Esophagus squamous epithelium (tissue), 5 donors: ENCODE data around the gene ANXA5. TPM values are rescaled to one million over a fixed set of nuclear protein-coding genes. Genes with fewer than 3 reads are reported as not detected.

Source experiments
- DNase-seq: peaks from one replicate; lab custom pipeline; 2025; lab: John Stamatoyannopoulos, UW
- H3K27ac ChIP-seq, 4 donors: fragments of 200-600 bp; sonication (generic); one replicate each; pipeline ENCODE4 v1.5.1; 2016 to 2019; ENCODE audit warnings: mild to moderate bottlenecking in 1 of 4
- H3K27me3 ChIP-seq, 4 donors: fragments of 200-600 bp; sonication (generic); 1 replicate in 3 of 4; 2 replicates in 1 of 4; pipeline versions ENCODE4 v1.5.1 to v1.6.0; 2017 to 2021; ENCODE audit warnings: antibody characterized with exemption in 1 of 4
- H3K36me3 ChIP-seq, 3 donors: fragments of 200-600 bp; sonication (generic); one replicate each; pipeline ENCODE4 v1.5.1; 2016 to 2019
- H3K4me1 ChIP-seq, 3 donors: fragments of 200-600 bp; sonication (generic); one replicate each; pipeline ENCODE4 v1.5.1; 2017 to 2019
- H3K4me3 ChIP-seq, 4 donors: fragments of 200-600 bp; sonication (generic); 1 replicate in 3 of 4; 2 replicates in 1 of 4; pipeline ENCODE4 v1.5.1; 2016 to 2019; ENCODE audit warnings: mild to moderate bottlenecking in 2 of 4, moderate library complexity in 1 of 4
- H3K9me3 ChIP-seq, 3 donors: fragments of 200-600 bp; sonication (generic); one replicate each; pipeline ENCODE4 v1.5.1; 2016 to 2019
- POLR2A ChIP-seq, 4 donors: fragments of 450-650 bp; IDR thresholded peaks; one replicate each; pipeline ENCODE4 v1.6.1; 2017; ENCODE audit warnings: antibody characterized with exemption in 4 of 4, mild to moderate bottlenecking in 4 of 4, moderate library complexity in 3 of 4
- WGBS, 2 donors: methylation state at CpG; one replicate each; pipeline ENCODE4 v1.1.5; 2018; 5-methylcytosine and 5-hydroxymethylcytosine counted together
- intact Hi-C: fragments of 100-400 bp; cut with DNase I; formaldehyde crosslinking; loops from one replicate; pipeline ENCODE4 v1.15.0; 2022
- total RNA-seq, 4 donors: library from RNA; depleted of rRNA; stranded (reverse); fragments of >200 nt; gene quantifications; one replicate each; pipeline ENCODE4 v1.1.0, GENCODE V29; 2016
- TF ChIP-seq, protein P1 (sequence below), 6 experiments: fragments of 450-650 bp in 4 of 6; fragments of 200-600 bp in 2 of 6; sonication (generic) in 2 of 6; IDR thresholded peaks; one replicate each; pipeline ENCODE4 v1.5.1; 2016 to 2019; ENCODE audit warnings: antibody characterized with exemption in 6 of 6, mild to moderate bottlenecking in 4 of 6, moderate library complexity in 4 of 6
- donor health status: DM: yes; HTN: yes; CAD: no.

Gene ANXA5
- total RNA-seq = 100 to 1,000 TPM in 2 of 4 donors, 10 to 100 TPM in 2; 50.4 to 153 (median 117) TPM

DNA sequence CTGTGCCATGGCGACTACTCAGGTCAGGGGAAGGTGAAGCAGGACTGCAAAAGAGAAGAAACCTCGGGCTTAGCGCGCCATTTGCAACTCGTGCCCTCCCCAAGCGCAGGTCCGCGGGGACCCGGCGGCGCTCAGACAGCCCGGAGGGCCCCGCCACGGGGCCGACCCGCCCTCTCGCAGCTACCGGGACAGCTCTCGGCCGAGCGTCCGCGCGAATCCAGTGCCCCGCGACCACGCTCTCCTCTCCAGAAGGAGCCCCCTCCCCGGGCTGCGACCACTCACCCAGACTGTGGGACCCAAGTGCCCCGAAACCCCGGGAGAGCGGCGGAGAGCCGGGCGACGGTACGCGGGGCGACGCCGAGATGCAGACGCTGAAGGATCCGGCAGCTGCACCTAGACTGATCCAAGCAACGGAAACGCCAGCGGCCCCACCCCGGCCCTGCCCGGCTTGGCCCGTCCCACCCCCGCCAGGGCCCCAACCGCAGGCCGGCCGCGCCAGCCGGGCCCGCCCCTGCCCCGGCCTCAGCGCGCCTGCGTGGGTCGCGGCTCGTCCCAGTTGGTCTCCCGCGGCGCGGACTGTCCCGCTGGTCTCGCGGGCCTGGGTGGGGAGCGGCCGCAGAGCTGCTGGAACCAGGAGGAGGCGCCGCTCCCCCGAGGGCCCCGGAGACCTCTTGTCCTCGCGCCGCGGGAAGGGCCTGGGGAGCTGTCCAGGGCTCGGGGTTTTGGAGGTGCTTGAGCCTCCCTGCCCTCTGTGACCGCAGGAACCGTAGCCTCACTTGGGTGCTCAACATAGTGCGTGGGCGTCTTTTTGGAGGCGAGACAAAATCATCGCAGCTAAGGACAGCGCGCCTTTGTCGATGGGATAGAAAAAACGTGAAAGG is at the start of gene ANXA5:
TSS of gene ANXA5 (minus strand) at position 400 of the 881 bp plus-strand sequence. CDS start at position 9, 391 bp downstream.
- H3K4me1 ChIP-seq = peaks cover 0 to 56% (median 14%) of the 10 kb centered on the region in 3 donors
- TF ChIP-seq POLR2A (IDR thresholded peaks at IDR 0.05) = peak in 2 of 4 donors; percentile 69 to 79
- TF ChIP-seq, protein P1, sequence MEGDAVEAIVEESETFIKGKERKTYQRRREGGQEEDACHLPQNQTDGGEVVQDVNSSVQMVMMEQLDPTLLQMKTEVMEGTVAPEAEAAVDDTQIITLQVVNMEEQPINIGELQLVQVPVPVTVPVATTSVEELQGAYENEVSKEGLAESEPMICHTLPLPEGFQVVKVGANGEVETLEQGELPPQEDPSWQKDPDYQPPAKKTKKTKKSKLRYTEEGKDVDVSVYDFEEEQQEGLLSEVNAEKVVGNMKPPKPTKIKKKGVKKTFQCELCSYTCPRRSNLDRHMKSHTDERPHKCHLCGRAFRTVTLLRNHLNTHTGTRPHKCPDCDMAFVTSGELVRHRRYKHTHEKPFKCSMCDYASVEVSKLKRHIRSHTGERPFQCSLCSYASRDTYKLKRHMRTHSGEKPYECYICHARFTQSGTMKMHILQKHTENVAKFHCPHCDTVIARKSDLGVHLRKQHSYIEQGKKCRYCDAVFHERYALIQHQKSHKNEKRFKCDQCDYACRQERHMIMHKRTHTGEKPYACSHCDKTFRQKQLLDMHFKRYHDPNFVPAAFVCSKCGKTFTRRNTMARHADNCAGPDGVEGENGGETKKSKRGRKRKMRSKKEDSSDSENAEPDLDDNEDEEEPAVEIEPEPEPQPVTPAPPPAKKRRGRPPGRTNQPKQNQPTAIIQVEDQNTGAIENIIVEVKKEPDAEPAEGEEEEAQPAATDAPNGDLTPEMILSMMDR (IDR thresholded peaks at IDR 0.05) = peak in 5 of 6 experiments; percentile 8 to 50 (median 29)
- no peaks in the 10 kb centered on the region for H3K9me3 ChIP-seq
- no peaks in the 10 kb centered on the region for H3K27me3 ChIP-seq
- H3K4me3 ChIP-seq = peak within 1 kb of the TSS; percentile 85 to 96 (median 94)
- H3K36me3 ChIP-seq = peaks cover 0 to 14% (median 0%) of the 10 kb centered on the region in 3 donors
- peak within 1 kb of the TSS; percentile 94 to 98 (median 96) for H3K27ac ChIP-seq
- intact Hi-C loops = no loop called here
- 0 to 1% methylated on average over 8 to 15 of the region's 91 CpGs for WGBS, 2 donors
- peak; percentile 53 for DNase-seq

DNA sequence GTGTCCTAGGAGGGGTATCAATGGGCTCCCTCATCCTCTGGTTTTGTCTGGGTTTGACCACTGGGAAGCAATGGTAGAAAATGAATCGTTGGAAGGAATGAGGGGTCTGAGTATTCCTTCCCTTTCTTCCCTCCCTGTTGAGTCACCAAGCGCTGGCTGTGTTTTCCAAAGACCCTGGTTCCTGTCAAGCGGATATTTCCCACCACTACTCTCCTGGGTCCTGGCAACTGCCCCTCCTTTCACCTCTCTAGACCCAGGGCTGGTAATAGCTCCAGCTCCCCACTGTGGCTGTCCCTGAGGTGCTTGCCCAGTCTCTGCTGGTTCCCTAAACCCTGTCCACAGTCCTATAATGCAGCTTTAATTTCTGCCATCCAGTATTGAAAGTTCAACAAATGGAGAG is 46.0 kb upstream of the ANXA5 start:
- Histone ChIP-seq H3K27ac (no peak overlapping the region), H3K36me3 (no peaks in the 10 kb centered on the region), H3K27me3 (no peaks in the 10 kb centered on the region), H3K4me3 (no peak overlapping the region), H3K4me1 (no peaks in the 10 kb centered on the region), H3K9me3 (no peaks in the 10 kb centered on the region)
- TF ChIP-seq, protein P1 (IDR thresholded peaks at IDR 0.05) = no peak
- TF ChIP-seq POLR2A (IDR thresholded peaks at IDR 0.05) = no peak
- 68 to 71% methylated on average over 3 of the region's 3 CpGs for WGBS, 2 donors
- no peak for DNase-seq
- intact Hi-C loops = no loop called here

DNA sequence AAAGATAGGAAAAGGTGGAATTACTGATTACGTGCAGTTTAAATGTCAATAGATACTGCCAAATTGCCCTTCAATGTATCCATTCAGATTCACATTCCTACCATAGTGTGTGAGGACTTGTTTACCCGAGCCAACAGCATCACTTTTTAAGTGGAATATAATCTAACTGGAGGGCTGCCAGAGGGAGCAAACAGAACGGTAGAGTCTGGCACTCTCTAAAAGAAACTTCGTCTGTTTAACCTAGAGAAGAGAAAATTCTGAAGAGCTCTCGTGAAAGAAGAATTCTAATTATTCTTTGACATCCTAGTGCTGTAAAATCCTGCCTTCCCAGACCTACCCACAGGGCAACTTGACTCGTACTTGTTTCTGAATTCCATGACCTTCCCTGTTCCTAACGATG is 45.0 kb upstream of the ANXA5 start:
- Histone ChIP-seq H3K4me3 (no peak overlapping the region), H3K9me3 (no peaks in the 10 kb centered on the region), H3K36me3 (no peaks in the 10 kb centered on the region), H3K4me1 (no peaks in the 10 kb centered on the region), H3K27me3 (no peaks in the 10 kb centered on the region), H3K27ac (no peak overlapping the region)
- TF ChIP-seq POLR2A (IDR thresholded peaks at IDR 0.05) = no peak
- no peak for DNase-seq
- intact Hi-C loops = no loop called here
- WGBS, 2 donors = 26 to 45% methylated on average over 7 of the region's 7 CpGs

DNA sequence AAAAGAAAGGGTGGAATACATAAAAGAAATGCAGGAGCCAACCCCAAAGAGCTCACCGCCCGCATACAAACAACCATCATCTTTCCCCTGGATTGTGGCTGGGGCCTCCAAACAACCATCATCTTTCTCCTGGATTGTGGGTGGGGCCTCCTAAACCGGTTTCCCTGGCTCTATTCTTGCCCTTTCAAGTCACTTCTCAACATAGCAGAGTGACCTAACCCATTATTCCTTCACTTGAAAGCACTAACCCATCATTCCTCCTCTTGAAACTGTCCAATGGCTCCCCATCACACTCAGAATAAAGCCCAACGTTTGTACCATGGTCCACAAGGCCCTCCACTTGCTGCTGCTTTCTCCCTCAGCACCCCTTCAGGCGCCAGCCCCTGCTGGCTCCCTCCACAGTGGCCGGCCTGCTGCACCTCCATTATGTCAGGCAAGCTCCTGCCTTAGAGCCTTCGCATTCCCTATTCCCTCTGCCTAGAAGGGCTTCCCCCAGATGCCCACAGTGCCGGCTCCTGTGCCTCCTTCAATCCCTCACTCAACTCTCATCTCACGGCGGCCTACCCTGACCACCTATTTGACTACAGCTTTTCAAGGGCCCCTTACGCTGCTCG is 44.1 kb upstream of the ANXA5 start:
- no peaks in the 10 kb centered on the region for H3K4me1 ChIP-seq
- WGBS, 2 donors = 73 to 75% methylated on average over 12 of the region's 12 CpGs
- DNase-seq = no peak
- no peak overlapping the region for H3K27ac ChIP-seq
- no peak overlapping the region for H3K4me3 ChIP-seq
- H3K36me3 ChIP-seq = no peaks in the 10 kb centered on the region
- intact Hi-C loops = no loop called here
- TF ChIP-seq, protein P1 (IDR thresholded peaks at IDR 0.05) = no peak
- no peak for TF ChIP-seq POLR2A (IDR thresholded peaks at IDR 0.05)
- H3K27me3 ChIP-seq = no peaks in the 10 kb centered on the region
- H3K9me3 ChIP-seq = no peaks in the 10 kb centered on the region

DNA sequence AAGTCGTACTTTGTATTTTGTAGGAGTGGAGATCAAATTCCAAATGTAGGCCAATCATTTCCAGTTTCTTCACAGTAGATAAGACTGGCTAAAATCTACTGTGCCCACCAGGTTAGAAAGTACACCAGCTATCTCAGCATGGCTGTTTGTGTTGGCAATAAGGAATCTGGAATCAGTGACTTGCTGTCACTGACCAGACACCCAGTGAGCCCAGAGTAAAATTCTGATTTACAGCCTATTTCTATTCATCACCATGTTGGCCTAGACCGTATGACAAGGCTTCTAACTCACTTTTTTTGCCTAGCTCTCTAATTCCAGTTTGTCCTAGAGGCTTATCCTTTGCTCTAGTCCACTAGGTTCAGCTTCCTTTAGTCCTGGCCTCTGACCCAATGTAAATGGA is 42.8 kb upstream of the ANXA5 start:
- H3K27me3 ChIP-seq = no peaks in the 10 kb centered on the region
- DNase-seq = no peak
- intact Hi-C loops = loop anchor here (10.0 kb wide), 1 partner anchor 275 kb away; no protein-coding TSS in a partner anchor
- no peaks in the 10 kb centered on the region for H3K36me3 ChIP-seq
- H3K4me3 ChIP-seq = no peak overlapping the region
- whole genome bisulfite sequencing, 2 donors = 53 to 63% methylated on average over 2 of the region's 2 CpGs
- no peaks in the 10 kb centered on the region for H3K4me1 ChIP-seq
- H3K9me3 ChIP-seq = no peaks in the 10 kb centered on the region
- no peak for TF ChIP-seq POLR2A (IDR thresholded peaks at IDR 0.05)
- TF ChIP-seq, protein P1 (IDR thresholded peaks at IDR 0.05) = no peak
- no peak overlapping the region for H3K27ac ChIP-seq
